Activated B cell treated with CpG ODN at 0.5 μM for 24 hours (primary cell): Measurements from ENCODE around the gene CALML5. TPM values are rescaled to one million over a fixed set of nuclear protein-coding genes. Genes with fewer than 3 reads are reported as not detected.

Source experiments
- ATAC-seq: fragments of 200-7000 bp; cut with Tn5 transposase; one replicate; pipeline ENCODE4 v1.10.0; 2021; ENCODE audit warnings: low read depth, mild to moderate bottlenecking, moderate library complexity
- CTCF ChIA-PET: fragments of 350-600 bp; sonication (Branson Sonifier 250); formaldehyde crosslinking; loops from one replicate; lab custom pipeline; 2021; ENCODE audit warnings: antibody characterized with exemption; lab: Charles Lee
- POLR2A ChIA-PET: fragments of 350-600 bp; sonication (Branson Sonifier 250); formaldehyde crosslinking; loops from one replicate; lab custom pipeline; 2021; ENCODE audit warnings: antibody characterized with exemption; lab: Charles Lee
- DNase-seq: peaks from one replicate; pipeline ENCODE4 v3.0.0; 2022
- H3K27ac Mint-ChIP-seq: one replicate; pipeline ENCODE4 v1.8.0; 2020; ENCODE audit warnings: mixed read lengths
- H3K27me3 Mint-ChIP-seq: one replicate; pipeline ENCODE4 v1.8.0; 2021; ENCODE audit warnings: mixed read lengths
- H3K36me3 Mint-ChIP-seq: one replicate; pipeline ENCODE4 v1.8.0; 2021; ENCODE audit warnings: low read depth, mixed read lengths
- H3K4me1 Mint-ChIP-seq: one replicate; pipeline ENCODE4 v1.8.0; 2021; ENCODE audit warnings: mixed read lengths
- H3K4me3 Mint-ChIP-seq: one replicate; pipeline ENCODE4 v1.8.0; 2020; ENCODE audit warnings: mild to moderate bottlenecking, mixed read lengths
- H3K9me3 Mint-ChIP-seq: one replicate; pipeline ENCODE4 v1.8.0; 2020; ENCODE audit warnings: mixed read lengths
- CTCF ChIP-seq: fragments of 200-600 bp; IDR thresholded peaks from one replicate; pipeline ENCODE4 v1.8.0; 2022; ENCODE audit warnings: antibody characterized with exemption, mild to moderate bottlenecking
- intact Hi-C: fragments of 100-400 bp; cut with micrococcal nuclease; formaldehyde crosslinking; loops from one replicate; pipeline ENCODE4 v1.15.1; 2024
- total RNA-seq: library from RNA; stranded (reverse); gene quantifications from 2 replicates; pipeline ENCODE4 v1.2.3, GENCODE V29; 2022

The CALML5 gene
- total RNA-seq, 1 donor from 2014 or later = not detected

- CTCF ChIA-PET = no interaction called here
These were observed 31.0 kb upstream of the CALML5 start for GRCh38 chr10:5530412-5530806.

GRCh38 chr10:5529702-5530411, 30.5 kb upstream of the CALML5 start:
- H3K4me1 Mint-ChIP-seq = no peaks in the 10 kb centered on the region
- DNase-seq (peak; percentile 1), ATAC-seq (no peak)
- H3K27ac Mint-ChIP-seq = no peak overlapping the region
- ChIA-PET CTCF (interaction anchor here (1.2 kb wide), 1 partner anchor 93 kb away, joined by 4 read pairs; no protein-coding TSS in a partner anchor), POLR2A (no interaction called here)
- no peaks in the 10 kb centered on the region for H3K9me3 Mint-ChIP-seq
- H3K4me3 Mint-ChIP-seq = no peak overlapping the region
- TF ChIP-seq CTCF = no peak
- H3K27me3 Mint-ChIP-seq = peaks cover 3% of the 10 kb centered on the region
- H3K36me3 Mint-ChIP-seq = no peaks in the 10 kb centered on the region
- intact Hi-C loops = no loop called here

More at GRCh38 chr10:5530412-5530806, 31.0 kb upstream of the CALML5 start:
- POLR2A ChIA-PET = no interaction called here
- intact Hi-C loops = no loop called here
- Mint-ChIP-seq H3K36me3 (no peaks in the 10 kb centered on the region), H3K27ac (no peak overlapping the region), H3K9me3 (no peaks in the 10 kb centered on the region), H3K4me1 (no peaks in the 10 kb centered on the region), H3K4me3 (no peak overlapping the region), H3K27me3 (peaks cover 3% of the 10 kb centered on the region)
- no peak for TF ChIP-seq CTCF
- no peak for DNase-seq
- no peak for ATAC-seq

GRCh38 chr10:5528989-5529701, 29.8 kb upstream of the CALML5 start:
- H3K27ac Mint-ChIP-seq = no peak overlapping the region
- peak; percentile 2 for DNase-seq
- no peak for ATAC-seq

DNA sequence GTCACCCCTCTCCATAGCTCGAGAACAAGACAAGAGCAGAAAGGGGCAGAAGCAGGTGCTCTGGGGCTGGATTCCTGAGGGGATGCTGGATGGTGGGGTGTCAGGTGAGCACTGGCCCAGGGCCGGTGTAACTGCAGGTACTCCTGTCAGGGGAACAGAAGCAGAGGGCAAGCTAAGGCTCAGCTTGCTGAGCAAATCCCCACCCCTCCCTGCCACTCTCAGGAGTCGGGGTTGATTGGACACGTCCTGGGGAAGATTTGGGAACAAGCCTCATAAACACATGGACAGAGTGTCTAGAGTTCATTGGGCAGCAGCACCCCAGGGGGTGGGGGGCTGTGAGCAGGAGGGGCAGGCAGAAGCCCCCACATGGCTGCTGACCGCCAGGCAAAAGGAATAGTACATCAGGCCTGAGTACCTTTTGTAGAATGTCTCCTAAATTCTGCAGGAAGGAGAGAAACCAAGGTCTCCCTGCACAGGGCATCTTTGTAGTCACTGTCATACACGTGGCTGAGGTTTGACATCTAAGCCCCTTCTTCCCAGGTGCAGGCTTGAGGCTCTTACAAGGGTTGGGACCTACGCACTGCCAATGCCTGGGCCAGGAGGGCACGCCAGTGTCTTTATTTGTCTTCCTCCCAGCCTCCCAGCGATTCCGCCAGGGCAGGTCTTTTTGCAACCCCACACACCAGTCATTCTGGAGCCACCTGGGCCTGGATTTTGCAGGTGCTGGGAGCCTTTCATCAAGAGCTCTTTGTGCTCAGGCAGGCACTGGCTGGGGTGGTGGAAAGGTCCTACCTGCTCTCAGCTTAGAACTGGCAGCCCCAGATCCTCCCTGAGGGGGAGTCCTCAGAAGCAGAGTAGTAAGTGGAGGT, 28.2 kb upstream of the CALML5 start:
- H3K4me3 Mint-ChIP-seq = no peak overlapping the region
- no peaks in the 10 kb centered on the region for H3K9me3 Mint-ChIP-seq
- no peaks in the 10 kb centered on the region for H3K4me1 Mint-ChIP-seq
- H3K36me3 Mint-ChIP-seq = no peaks in the 10 kb centered on the region
- no peak for TF ChIP-seq CTCF
- ChIA-PET POLR2A (interaction anchor here (0.6 kb wide), 1 partner anchor 87 kb away, joined by 8 read pairs; no protein-coding TSS in a partner anchor), CTCF (interaction anchor here (1.4 kb wide), 1 partner anchor 95 kb away, joined by 4 read pairs; no protein-coding TSS in a partner anchor)
- H3K27me3 Mint-ChIP-seq = peaks cover 10% of the 10 kb centered on the region
- intact Hi-C loops = no loop called here
- H3K27ac Mint-ChIP-seq = no peak overlapping the region
- ATAC-seq (no peak), DNase-seq (peak; percentile 6)

More at GRCh38 chr10:5528989-5529701, 29.8 kb upstream of the CALML5 start:
- Mint-ChIP-seq H3K36me3 (no peaks in the 10 kb centered on the region), H3K4me1 (no peaks in the 10 kb centered on the region), H3K27me3 (peaks cover 5% of the 10 kb centered on the region), H3K4me3 (no peak overlapping the region), H3K9me3 (no peaks in the 10 kb centered on the region)
- no peak for TF ChIP-seq CTCF
- ChIA-PET CTCF (interaction anchor here (1.2 kb wide), 1 partner anchor 93 kb away, joined by 4 read pairs; no protein-coding TSS in a partner anchor), POLR2A (no interaction called here)
- intact Hi-C loops = no loop called here
